GM23338 (cell line): ENCODE data around the gene SLC5A6.

Experiments used
- CREB1 ChIP-seq: fragments of 250-450 bp; sonication (Bioruptor Pico); IDR thresholded peaks from 2 replicates; pipeline ENCODE4 v1.5.0; 2020; ENCODE audit warnings: low read depth, mild to moderate bottlenecking, moderate library complexity
- EZH2 ChIP-seq: fragments of 200-600 bp; sonication (generic); IDR thresholded peaks from one replicate; pipeline ENCODE4 v1.8.0; 2017; ENCODE audit warnings: antibody characterized with exemption, mild to moderate bottlenecking, low read depth; ENCODE audit not compliant: unreplicated experiment
- EZH2phosphoT487 ChIP-seq: fragments of 200-600 bp; sonication (generic); IDR thresholded peaks from one replicate; pipeline ENCODE4 v1.8.1; 2018; ENCODE audit warnings: antibody characterized with exemption; ENCODE audit not compliant: unreplicated experiment
- JUNB ChIP-seq: IDR thresholded peaks from one replicate; pipeline ENCODE4 v1.6.1; 2016; ENCODE audit warnings: antibody characterized with exemption; ENCODE audit not compliant: unreplicated experiment
- POLR2AphosphoS5 ChIP-seq: IDR thresholded peaks from 2 replicates; pipeline ENCODE4 v1.6.1; 2016; ENCODE audit warnings: antibody characterized with exemption, low read depth
- STAT1 ChIP-seq: IDR thresholded peaks from one replicate; pipeline ENCODE4 v1.6.1; 2016; ENCODE audit warnings: antibody characterized with exemption; ENCODE audit not compliant: unreplicated experiment
- ZNF114 ChIP-seq: fragments of 250-450 bp; sonication (Bioruptor Pico); IDR thresholded peaks from 2 replicates; pipeline ENCODE4 v1.5.0; 2020; ENCODE audit warnings: mild to moderate bottlenecking, moderate library complexity
- ZNF331 ChIP-seq: fragments of 250-450 bp; sonication (Bioruptor Pico); IDR thresholded peaks from 2 replicates; pipeline ENCODE4 v1.5.0; 2020; ENCODE audit warnings: low read depth, mild to moderate bottlenecking, moderate library complexity
- TF ChIP-seq, protein P1 (sequence below): IDR thresholded peaks from one replicate; pipeline ENCODE4 v1.6.1; 2018; ENCODE audit warnings: antibody characterized with exemption; ENCODE audit not compliant: unreplicated experiment
- TF ChIP-seq, protein P2 (sequence below), 2 experiments: fragments of 200-600 bp in 1 of 2; sonication (generic) in 1 of 2; conservative IDR thresholded peaks; 2 replicates each; pipeline versions ENCODE4 v1.5.1 to v1.6.1; 2016 to 2017; ENCODE audit warnings: antibody characterized with exemption in 2 of 2, low read depth in 2 of 2, mild to moderate bottlenecking in 2 of 2, moderate library complexity in 1 of 2

GRCh38 chr2:27247893-27248292 lies 35.8 kb upstream of the SLC5A6 start:
- TF ChIP-seq CREB1 (no peak), EZH2phosphoT487 (no peak), POLR2AphosphoS5 (no peak), EZH2 (no peak), ZNF331 (CRISPR knock-in tag) (no peak), ZNF114 (CRISPR knock-in tag) (no peak), STAT1 (no peak), JUNB (no peak)
- TF ChIP-seq, protein P1, sequence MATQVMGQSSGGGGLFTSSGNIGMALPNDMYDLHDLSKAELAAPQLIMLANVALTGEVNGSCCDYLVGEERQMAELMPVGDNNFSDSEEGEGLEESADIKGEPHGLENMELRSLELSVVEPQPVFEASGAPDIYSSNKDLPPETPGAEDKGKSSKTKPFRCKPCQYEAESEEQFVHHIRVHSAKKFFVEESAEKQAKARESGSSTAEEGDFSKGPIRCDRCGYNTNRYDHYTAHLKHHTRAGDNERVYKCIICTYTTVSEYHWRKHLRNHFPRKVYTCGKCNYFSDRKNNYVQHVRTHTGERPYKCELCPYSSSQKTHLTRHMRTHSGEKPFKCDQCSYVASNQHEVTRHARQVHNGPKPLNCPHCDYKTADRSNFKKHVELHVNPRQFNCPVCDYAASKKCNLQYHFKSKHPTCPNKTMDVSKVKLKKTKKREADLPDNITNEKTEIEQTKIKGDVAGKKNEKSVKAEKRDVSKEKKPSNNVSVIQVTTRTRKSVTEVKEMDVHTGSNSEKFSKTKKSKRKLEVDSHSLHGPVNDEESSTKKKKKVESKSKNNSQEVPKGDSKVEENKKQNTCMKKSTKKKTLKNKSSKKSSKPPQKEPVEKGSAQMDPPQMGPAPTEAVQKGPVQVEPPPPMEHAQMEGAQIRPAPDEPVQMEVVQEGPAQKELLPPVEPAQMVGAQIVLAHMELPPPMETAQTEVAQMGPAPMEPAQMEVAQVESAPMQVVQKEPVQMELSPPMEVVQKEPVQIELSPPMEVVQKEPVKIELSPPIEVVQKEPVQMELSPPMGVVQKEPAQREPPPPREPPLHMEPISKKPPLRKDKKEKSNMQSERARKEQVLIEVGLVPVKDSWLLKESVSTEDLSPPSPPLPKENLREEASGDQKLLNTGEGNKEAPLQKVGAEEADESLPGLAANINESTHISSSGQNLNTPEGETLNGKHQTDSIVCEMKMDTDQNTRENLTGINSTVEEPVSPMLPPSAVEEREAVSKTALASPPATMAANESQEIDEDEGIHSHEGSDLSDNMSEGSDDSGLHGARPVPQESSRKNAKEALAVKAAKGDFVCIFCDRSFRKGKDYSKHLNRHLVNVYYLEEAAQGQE, result no peak
- TF ChIP-seq, protein P2, sequence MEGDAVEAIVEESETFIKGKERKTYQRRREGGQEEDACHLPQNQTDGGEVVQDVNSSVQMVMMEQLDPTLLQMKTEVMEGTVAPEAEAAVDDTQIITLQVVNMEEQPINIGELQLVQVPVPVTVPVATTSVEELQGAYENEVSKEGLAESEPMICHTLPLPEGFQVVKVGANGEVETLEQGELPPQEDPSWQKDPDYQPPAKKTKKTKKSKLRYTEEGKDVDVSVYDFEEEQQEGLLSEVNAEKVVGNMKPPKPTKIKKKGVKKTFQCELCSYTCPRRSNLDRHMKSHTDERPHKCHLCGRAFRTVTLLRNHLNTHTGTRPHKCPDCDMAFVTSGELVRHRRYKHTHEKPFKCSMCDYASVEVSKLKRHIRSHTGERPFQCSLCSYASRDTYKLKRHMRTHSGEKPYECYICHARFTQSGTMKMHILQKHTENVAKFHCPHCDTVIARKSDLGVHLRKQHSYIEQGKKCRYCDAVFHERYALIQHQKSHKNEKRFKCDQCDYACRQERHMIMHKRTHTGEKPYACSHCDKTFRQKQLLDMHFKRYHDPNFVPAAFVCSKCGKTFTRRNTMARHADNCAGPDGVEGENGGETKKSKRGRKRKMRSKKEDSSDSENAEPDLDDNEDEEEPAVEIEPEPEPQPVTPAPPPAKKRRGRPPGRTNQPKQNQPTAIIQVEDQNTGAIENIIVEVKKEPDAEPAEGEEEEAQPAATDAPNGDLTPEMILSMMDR (conservative IDR thresholded peaks at IDR 0.05; ENCODE audit: low read depth in 2 of 2), result no peak
